DND-41 (cell line): ENCODE data around the gene EIF2B1.
"Not testable (repeated sequence)": the region's sequence is repeated elsewhere in the genome, so short reads cannot be mapped to it uniquely, and the experiment has no call there.

ENCODE experiments used
- CTCF ChIP-seq: IDR thresholded peaks from 2 replicates; pipeline ENCODE4 v1.5.1; 2012; ENCODE audit warnings: borderline replicate concordance, low read length, moderate library complexity, mild to moderate bottlenecking; ENCODE audit not compliant: poor library complexity, severe bottlenecking; ENCODE audit errors: extremely low read depth
- EZH2 ChIP-seq: IDR thresholded peaks from 3 replicates; pipeline ENCODE4 v1.6.1; 2012; ENCODE audit warnings: borderline replicate concordance, low read depth, mild to moderate bottlenecking, moderate library complexity, low read length, inconsistent platforms; ENCODE audit not compliant: severe bottlenecking

GRCh38 chr12:123578829-123579228 lies 54.7 kb downstream of the EIF2B1 start:
- TF ChIP-seq EZH2, CTCF: not testable (repeated sequence)
